ENCODE measurements around the gene ZNF83. TPM values are rescaled to one million over a fixed set of nuclear protein-coding genes. Genes with fewer than 3 reads are reported as not detected.
"Not testable (repeated sequence)": the region's sequence is repeated elsewhere in the genome, so short reads cannot be mapped to it uniquely, and the experiment has no call there.

Gene ZNF83
- 10 to 100 TPM; 49.1 to 49.7 TPM for total RNA-seq

- no peaks in the 10 kb centered on the region for H3K27me3 Mint-ChIP-seq
- peak; percentile 94 for DNase-seq
- peaks cover 32% of the 10 kb centered on the region for H3K9me3 Mint-ChIP-seq
- H3K4me1 Mint-ChIP-seq, result peaks cover 21% of the 10 kb centered on the region
- H3K36me3 Mint-ChIP-seq (ENCODE audit: low read depth), result peaks cover 61% of the 10 kb centered on the region
- H3K4me3 Mint-ChIP-seq, result peak within 1 kb of the TSS; percentile 95
- ChIA-PET POLR2A (interaction anchor here (0.6 to 1.4 kb wide), 5 partner anchors 10 to 448 kb away, joined by 3 to 5 read pairs (median 3); partner anchors contain the start of genes PPP2R1A and ZNF611), CTCF (no interaction called here)
- H3K27ac Mint-ChIP-seq, result peak within 1 kb of the TSS; percentile 89
These were observed at the start of gene ZNF83 for GRCh38 chr19:52637718-52638585. TSS of gene ZNF83 (minus strand) at chr19:52638355.

- no peaks in the 10 kb centered on the region for H3K27me3 Mint-ChIP-seq
- peaks cover 63% of the 10 kb centered on the region for H3K36me3 Mint-ChIP-seq (ENCODE audit: low read depth)
- DNase-seq, result no peak
- H3K9me3 Mint-ChIP-seq, result peaks cover 16% of the 10 kb centered on the region
- ChIA-PET POLR2A (no interaction called here), CTCF (interaction anchor here (0.5 kb wide), 1 partner anchor 39 kb away, joined by 3 read pairs; no protein-coding TSS in a partner anchor)
- peaks cover 41% of the 10 kb centered on the region for H3K4me1 Mint-ChIP-seq
- no peak overlapping the region for H3K4me3 Mint-ChIP-seq
- H3K27ac Mint-ChIP-seq, result no peak overlapping the region
These were observed 49.5 kb upstream of the ZNF83 start for GRCh38 chr19:52687684-52688083.

- no peak for DNase-seq
- Mint-ChIP-seq H3K4me1 (peaks cover 34% of the 10 kb centered on the region), H3K27me3 (no peaks in the 10 kb centered on the region), H3K27ac (no peak overlapping the region), H3K4me3 (no peak overlapping the region), H3K36me3 (ENCODE audit: low read depth) (peaks cover 68% of the 10 kb centered on the region), H3K9me3 (peaks cover 19% of the 10 kb centered on the region)
- ChIA-PET CTCF (no interaction called here), POLR2A (no interaction called here)
These were observed 47.7 kb upstream of the ZNF83 start for GRCh38 chr19:52685811-52686210.

- H3K4me3 Mint-ChIP-seq, DNase-seq, H3K27ac Mint-ChIP-seq, POLR2A ChIA-PET, H3K27me3 Mint-ChIP-seq, CTCF ChIA-PET: not testable (repeated sequence)
- Mint-ChIP-seq H3K4me1 (peaks cover 12% of the 10 kb centered on the region), H3K36me3 (ENCODE audit: low read depth) (peaks cover 70% of the 10 kb centered on the region), H3K9me3 (peaks cover 37% of the 10 kb centered on the region)
These were observed 43.1 kb upstream of the ZNF83 start for GRCh38 chr19:52681216-52681615.

- H3K27ac Mint-ChIP-seq, result no peak overlapping the region
- ChIA-PET POLR2A (no interaction called here), CTCF (no interaction called here)
- no peak overlapping the region for H3K4me3 Mint-ChIP-seq
- no peaks in the 10 kb centered on the region for H3K27me3 Mint-ChIP-seq
- H3K36me3 Mint-ChIP-seq (ENCODE audit: low read depth), result peaks cover 71% of the 10 kb centered on the region
- peaks cover 41% of the 10 kb centered on the region for H3K9me3 Mint-ChIP-seq
- H3K4me1 Mint-ChIP-seq, result peaks cover 6% of the 10 kb centered on the region
- DNase-seq, result no peak
These were observed 41.4 kb upstream of the ZNF83 start for GRCh38 chr19:52679598-52679997.

GRCh38 chr19:52675239-52675638 is 37.1 kb upstream of the ZNF83 start:
- CTCF ChIA-PET, H3K27ac Mint-ChIP-seq: not testable (repeated sequence)
- H3K36me3 Mint-ChIP-seq (ENCODE audit: low read depth), result peaks cover 82% of the 10 kb centered on the region

GRCh38 chr19:52673014-52673413 is 34.9 kb upstream of the ZNF83 start:
- no peak overlapping the region for H3K4me3 Mint-ChIP-seq
- no peak for DNase-seq
- no peaks in the 10 kb centered on the region for H3K27me3 Mint-ChIP-seq
- POLR2A ChIA-PET, result no interaction called here
- CTCF ChIA-PET, result no interaction called here
- peaks cover 87% of the 10 kb centered on the region for H3K36me3 Mint-ChIP-seq (ENCODE audit: low read depth)
- H3K27ac Mint-ChIP-seq, result no peak overlapping the region
- peaks cover 37% of the 10 kb centered on the region for H3K9me3 Mint-ChIP-seq
- H3K4me1 Mint-ChIP-seq, result peaks cover 7% of the 10 kb centered on the region

More at GRCh38 chr19:52675239-52675638, 37.1 kb upstream of the ZNF83 start:
- H3K4me3 Mint-ChIP-seq, H3K4me1 Mint-ChIP-seq, DNase-seq, H3K27me3 Mint-ChIP-seq, POLR2A ChIA-PET: not testable (repeated sequence)
- peaks cover 38% of the 10 kb centered on the region for H3K9me3 Mint-ChIP-seq

GRCh38 chr19:52670046-52670445 is 31.9 kb upstream of the ZNF83 start:
- no peak overlapping the region for H3K27ac Mint-ChIP-seq
- H3K4me1 Mint-ChIP-seq, result peaks cover 7% of the 10 kb centered on the region
- peaks cover 92% of the 10 kb centered on the region for H3K36me3 Mint-ChIP-seq (ENCODE audit: low read depth)
- no peak for DNase-seq
- no peaks in the 10 kb centered on the region for H3K27me3 Mint-ChIP-seq
- CTCF ChIA-PET, result no interaction called here
- H3K9me3 Mint-ChIP-seq, result peaks cover 31% of the 10 kb centered on the region
- POLR2A ChIA-PET, result no interaction called here
- H3K4me3 Mint-ChIP-seq, result no peak overlapping the region

- DNase-seq, result no peak
These were observed 31.4 kb upstream of the ZNF83 start for GRCh38 chr19:52669586-52669985.

GRCh38 chr19:52667972-52668371 is 29.8 kb upstream of the ZNF83 start:
- peaks cover 4% of the 10 kb centered on the region for H3K4me1 Mint-ChIP-seq
- no peak overlapping the region for H3K4me3 Mint-ChIP-seq
- H3K9me3 Mint-ChIP-seq, result peaks cover 32% of the 10 kb centered on the region
- no peak for DNase-seq
- ChIA-PET CTCF (no interaction called here), POLR2A (no interaction called here)
- no peak overlapping the region for H3K27ac Mint-ChIP-seq
- no peaks in the 10 kb centered on the region for H3K27me3 Mint-ChIP-seq
- H3K36me3 Mint-ChIP-seq (ENCODE audit: low read depth), result peaks cover 88% of the 10 kb centered on the region

More at GRCh38 chr19:52669586-52669985, 31.4 kb upstream of the ZNF83 start:
- peaks cover 7% of the 10 kb centered on the region for H3K4me1 Mint-ChIP-seq
- H3K27ac Mint-ChIP-seq, result no peak overlapping the region
- CTCF ChIA-PET, result no interaction called here
- POLR2A ChIA-PET, result no interaction called here
- peaks cover 31% of the 10 kb centered on the region for H3K9me3 Mint-ChIP-seq
- H3K36me3 Mint-ChIP-seq (ENCODE audit: low read depth), result peaks cover 92% of the 10 kb centered on the region
- H3K4me3 Mint-ChIP-seq, result no peak overlapping the region
- no peaks in the 10 kb centered on the region for H3K27me3 Mint-ChIP-seq

GRCh38 chr19:52666506-52666905 is 28.4 kb upstream of the ZNF83 start:
- H3K36me3 Mint-ChIP-seq (ENCODE audit: low read depth), result peaks cover 91% of the 10 kb centered on the region
- POLR2A ChIA-PET, result no interaction called here
- H3K9me3 Mint-ChIP-seq, result peaks cover 39% of the 10 kb centered on the region
- H3K4me3 Mint-ChIP-seq, result no peak overlapping the region
- no peak overlapping the region for H3K27ac Mint-ChIP-seq
- peaks cover 4% of the 10 kb centered on the region for H3K4me1 Mint-ChIP-seq
- H3K27me3 Mint-ChIP-seq, result no peaks in the 10 kb centered on the region
- DNase-seq, result no peak
- CTCF ChIA-PET, result no interaction called here

GRCh38 chr19:52665529-52665928 is 27.4 kb upstream of the ZNF83 start:
- Mint-ChIP-seq H3K9me3 (peaks cover 41% of the 10 kb centered on the region), H3K27me3 (no peaks in the 10 kb centered on the region), H3K27ac (no peak overlapping the region), H3K4me3 (no peak overlapping the region), H3K4me1 (peaks cover 4% of the 10 kb centered on the region), H3K36me3 (ENCODE audit: low read depth) (peaks cover 90% of the 10 kb centered on the region)
- DNase-seq, result no peak
- ChIA-PET POLR2A (no interaction called here), CTCF (no interaction called here)

GRCh38 chr19:52665027-52665426 is 26.9 kb upstream of the ZNF83 start:
- no peak overlapping the region for H3K4me3 Mint-ChIP-seq
- H3K27me3 Mint-ChIP-seq, result no peaks in the 10 kb centered on the region
- DNase-seq, result no peak
- H3K27ac Mint-ChIP-seq, result no peak overlapping the region
- peaks cover 2% of the 10 kb centered on the region for H3K4me1 Mint-ChIP-seq
- peaks cover 40% of the 10 kb centered on the region for H3K9me3 Mint-ChIP-seq
- peaks cover 90% of the 10 kb centered on the region for H3K36me3 Mint-ChIP-seq (ENCODE audit: low read depth)
- ChIA-PET CTCF (no interaction called here), POLR2A (no interaction called here)

- ChIA-PET CTCF (no interaction called here), POLR2A (no interaction called here)
- Mint-ChIP-seq H3K27me3 (no peaks in the 10 kb centered on the region), H3K4me3 (no peak overlapping the region), H3K27ac (no peak overlapping the region), H3K9me3 (peaks cover 38% of the 10 kb centered on the region), H3K4me1 (no peaks in the 10 kb centered on the region), H3K36me3 (ENCODE audit: low read depth) (peaks cover 90% of the 10 kb centered on the region)
- no peak for DNase-seq
These were observed 26.3 kb upstream of the ZNF83 start for GRCh38 chr19:52664461-52664860.
